ENCODE data around the gene PDE4B. TPM values are rescaled to one million over a fixed set of nuclear protein-coding genes. Genes with fewer than 3 reads are reported as not detected.

The PDE4B gene
- polyA plus RNA-seq, 1 donor (not counting 4 experiments of a cell fraction or from before 2014, with no cell fraction given), result 0.29 TPM

DNA sequence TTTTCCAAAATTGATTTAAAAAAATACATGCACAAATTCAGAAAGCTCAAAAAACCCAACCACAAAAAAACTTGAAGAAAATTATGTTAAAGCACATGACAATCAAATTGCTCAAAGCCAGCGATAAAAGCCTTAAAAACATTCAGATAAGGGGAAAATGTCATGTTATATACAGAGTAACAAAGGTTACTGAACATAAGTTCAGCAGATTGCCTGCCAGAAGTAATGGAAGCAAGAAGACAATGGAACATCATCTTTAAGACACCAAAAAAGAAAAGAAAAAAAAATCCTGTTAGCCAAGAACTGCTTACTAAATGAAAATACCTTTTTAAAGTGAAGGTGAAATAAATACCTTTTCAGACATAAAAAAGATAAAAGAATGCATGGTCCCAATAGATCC is 594.0 kb downstream of the PDE4B start:
- H3K4me1 ChIP-seq (ENCODE audit: control insufficient read depth, extremely low read depth, insufficient read depth, low read length), result no peaks in the 10 kb centered on the region
- H3K27ac ChIP-seq (ENCODE audit: control insufficient read depth, insufficient read depth, low read length), result no peak overlapping the region
- H4K20me1 ChIP-seq (ENCODE audit: control insufficient read depth, extremely low read depth, insufficient read depth, low read length), result no peaks in the 10 kb centered on the region
- DNase-seq (ENCODE audit: low read depth, low spot score) (no peak), FAIRE-seq (no peak)
- no peaks in the 10 kb centered on the region for H3K27me3 ChIP-seq (ENCODE audit: control insufficient read depth, extremely low read depth, insufficient read depth, low read length)
- H3K4me3 ChIP-seq (ENCODE audit: control insufficient read depth in 2 of 3, extremely low read depth in 1 of 3, insufficient read depth in 2 of 3, low read depth in 1 of 3, low read length in 3 of 3), result no peak overlapping the region
- H3K36me3 ChIP-seq (ENCODE audit: control insufficient read depth in 2 of 2, extremely low read depth in 1 of 2, insufficient read depth in 2 of 2, low read length in 2 of 2), result no peaks in the 10 kb centered on the region
- dilution Hi-C loops (cut with MboI; ENCODE audit: extremely low pct_ligation_motif_present, low sequenced_read_pairs), result no loop called here
- TF ChIP-seq, protein P1, sequence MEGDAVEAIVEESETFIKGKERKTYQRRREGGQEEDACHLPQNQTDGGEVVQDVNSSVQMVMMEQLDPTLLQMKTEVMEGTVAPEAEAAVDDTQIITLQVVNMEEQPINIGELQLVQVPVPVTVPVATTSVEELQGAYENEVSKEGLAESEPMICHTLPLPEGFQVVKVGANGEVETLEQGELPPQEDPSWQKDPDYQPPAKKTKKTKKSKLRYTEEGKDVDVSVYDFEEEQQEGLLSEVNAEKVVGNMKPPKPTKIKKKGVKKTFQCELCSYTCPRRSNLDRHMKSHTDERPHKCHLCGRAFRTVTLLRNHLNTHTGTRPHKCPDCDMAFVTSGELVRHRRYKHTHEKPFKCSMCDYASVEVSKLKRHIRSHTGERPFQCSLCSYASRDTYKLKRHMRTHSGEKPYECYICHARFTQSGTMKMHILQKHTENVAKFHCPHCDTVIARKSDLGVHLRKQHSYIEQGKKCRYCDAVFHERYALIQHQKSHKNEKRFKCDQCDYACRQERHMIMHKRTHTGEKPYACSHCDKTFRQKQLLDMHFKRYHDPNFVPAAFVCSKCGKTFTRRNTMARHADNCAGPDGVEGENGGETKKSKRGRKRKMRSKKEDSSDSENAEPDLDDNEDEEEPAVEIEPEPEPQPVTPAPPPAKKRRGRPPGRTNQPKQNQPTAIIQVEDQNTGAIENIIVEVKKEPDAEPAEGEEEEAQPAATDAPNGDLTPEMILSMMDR (optimal IDR thresholded peaks at IDR 0.05 in 1 of 3, IDR thresholded peaks at IDR 0.05 in 1 of 3, conservative IDR thresholded peaks at IDR 0.05 in 1 of 3; ENCODE audit: extremely low read depth in 1 of 3, insufficient read depth in 2 of 3, low read length in 3 of 3), result no peak
- no peak for TF ChIP-seq EZH2 (IDR thresholded peaks at IDR 0.05; ENCODE audit: low read length)
- H3K9ac ChIP-seq (ENCODE audit: control insufficient read depth, extremely low read depth, insufficient read depth, low read length), result no peak overlapping the region
- no peak overlapping the region for H2AFZ ChIP-seq (ENCODE audit: control insufficient read depth, low read length)
- no peaks in the 10 kb centered on the region for H3K79me2 ChIP-seq (ENCODE audit: control insufficient read depth, insufficient read depth, low read length)
- no peaks in the 10 kb centered on the region for H3K9me1 ChIP-seq (ENCODE audit: control insufficient read depth, extremely low read depth, insufficient read depth, low read length)
- H3K9me3 ChIP-seq (ENCODE audit: control insufficient read depth, low read depth, low read length), result no peaks in the 10 kb centered on the region
- no peak overlapping the region for H3K4me2 ChIP-seq (ENCODE audit: control insufficient read depth, extremely low read depth, insufficient read depth, low read depth, low read length)

DNA sequence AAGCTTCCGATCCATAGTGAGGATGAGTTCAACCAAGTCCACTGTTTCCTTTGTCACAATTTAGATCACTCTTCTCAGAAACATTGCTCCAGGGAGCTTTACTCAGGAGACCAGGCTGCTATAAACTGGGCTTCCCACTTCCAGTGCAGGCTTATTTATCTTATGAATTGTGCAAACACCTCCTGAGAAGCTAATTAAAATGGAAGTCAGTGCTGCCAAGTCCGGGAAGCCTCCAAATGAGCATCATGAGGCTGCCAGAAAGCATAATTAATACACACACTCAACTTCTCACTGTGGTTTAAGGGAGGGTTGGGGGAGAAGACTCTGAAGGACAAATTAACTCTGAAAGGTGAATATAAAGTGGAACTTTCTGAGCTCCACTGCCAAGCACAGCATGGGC is 596.2 kb downstream of the PDE4B start:
- no peak overlapping the region for H3K4me2 ChIP-seq (ENCODE audit: control insufficient read depth, extremely low read depth, insufficient read depth, low read depth, low read length)
- TF ChIP-seq, protein P1 (optimal IDR thresholded peaks at IDR 0.05 in 1 of 3, IDR thresholded peaks at IDR 0.05 in 1 of 3, conservative IDR thresholded peaks at IDR 0.05 in 1 of 3; ENCODE audit: extremely low read depth in 1 of 3, insufficient read depth in 2 of 3, low read length in 3 of 3), result no peak
- no peak for TF ChIP-seq EZH2 (IDR thresholded peaks at IDR 0.05; ENCODE audit: low read length)
- no peaks in the 10 kb centered on the region for H3K9me1 ChIP-seq (ENCODE audit: control insufficient read depth, extremely low read depth, insufficient read depth, low read length)
- H3K9ac ChIP-seq (ENCODE audit: control insufficient read depth, extremely low read depth, insufficient read depth, low read length), result no peak overlapping the region
- DNase-seq (ENCODE audit: low read depth, low spot score) (no peak), FAIRE-seq (no peak)
- H3K79me2 ChIP-seq (ENCODE audit: control insufficient read depth, insufficient read depth, low read length), result no peaks in the 10 kb centered on the region
- H3K36me3 ChIP-seq (ENCODE audit: control insufficient read depth in 2 of 2, extremely low read depth in 1 of 2, insufficient read depth in 2 of 2, low read length in 2 of 2), result no peaks in the 10 kb centered on the region
- dilution Hi-C loops (cut with MboI; ENCODE audit: extremely low pct_ligation_motif_present, low sequenced_read_pairs), result no loop called here
- no peak overlapping the region for H3K27ac ChIP-seq (ENCODE audit: control insufficient read depth, insufficient read depth, low read length)
- no peaks in the 10 kb centered on the region for H3K9me3 ChIP-seq (ENCODE audit: control insufficient read depth, low read depth, low read length)
- no peaks in the 10 kb centered on the region for H3K4me1 ChIP-seq (ENCODE audit: control insufficient read depth, extremely low read depth, insufficient read depth, low read length)
- no peaks in the 10 kb centered on the region for H3K27me3 ChIP-seq (ENCODE audit: control insufficient read depth, extremely low read depth, insufficient read depth, low read length)
- no peak overlapping the region for H2AFZ ChIP-seq (ENCODE audit: control insufficient read depth, low read length)
- no peak overlapping the region for H3K4me3 ChIP-seq (ENCODE audit: control insufficient read depth in 2 of 3, extremely low read depth in 1 of 3, insufficient read depth in 2 of 3, low read depth in 1 of 3, low read length in 3 of 3)
- no peaks in the 10 kb centered on the region for H4K20me1 ChIP-seq (ENCODE audit: control insufficient read depth, extremely low read depth, insufficient read depth, low read length)

All from keratinocyte (primary cell).